K562 (cell line): ENCODE results near the gene EHMT2. TPM values are rescaled to one million over a fixed set of nuclear protein-coding genes. Genes with fewer than 3 reads are reported as not detected.

Experiments used
- ARNT ChIP-seq, 2 experiments: fragments of 450-650 bp; IDR thresholded peaks; 2 replicates each; pipeline ENCODE4 v1.6.1; 2016; ENCODE audit warnings: mild to moderate bottlenecking in 1 of 2
- BCOR ChIP-seq: fragments of 450-650 bp; IDR thresholded peaks from 2 replicates; pipeline ENCODE4 v1.6.1; 2016
- CUX1 ChIP-seq: fragments of 200-800 bp; sonication (Bioruptor generic); IDR thresholded peaks from 2 replicates; pipeline ENCODE4 v1.6.1; 2016; ENCODE audit warnings: missing genetic modification characterization, missing compliant biosample characterization
- ETV6 ChIP-seq, 3 experiments: fragments of 150-350 bp in 1 of 3; sonication (generic) in 1 of 3; formaldehyde crosslinking in 1 of 3; IDR thresholded peaks; 2 replicates each; pipeline versions ENCODE4 v1.6.1 to v1.8.0; 2014 to 2022; ENCODE audit warnings: borderline replicate concordance in 2 of 3, low read depth in 2 of 3, antibody characterized with exemption in 1 of 3, low read length in 1 of 3, mild to moderate bottlenecking in 1 of 3, missing genetic modification reagents in 1 of 3
- PCBP1 ChIP-seq: fragments of 200-400 bp; formaldehyde crosslinking; IDR thresholded peaks from 2 replicates; pipeline ENCODE4 v1.6.1; 2018; ENCODE audit warnings: mild to moderate bottlenecking, low read depth, low read length; ENCODE audit not compliant: poor library complexity, severe bottlenecking
- POLR3G ChIP-seq: IDR thresholded peaks from 2 replicates; pipeline ENCODE4 v1.6.1; 2011; ENCODE audit not compliant: insufficient read length, insufficient replicate concordance; ENCODE audit errors: extremely low read depth
- RB1 ChIP-seq: fragments of 450-650 bp; IDR thresholded peaks from 2 replicates; pipeline ENCODE4 v1.6.1; 2017; ENCODE audit warnings: low read depth, mild to moderate bottlenecking
- STAT5A ChIP-seq: IDR thresholded peaks from 2 replicates; pipeline ENCODE4 v1.6.1; 2012; ENCODE audit warnings: low read length, inconsistent platforms, borderline replicate concordance
- UBTF ChIP-seq, 2 experiments: IDR thresholded peaks; 2 replicates each; pipeline ENCODE4 v1.6.1; 2012; ENCODE audit warnings: improper control_type of control experiment in 2 of 2, low read depth in 2 of 2, low read length in 2 of 2, borderline replicate concordance in 1 of 2
- polyA plus RNA-seq, 8 experiments: library from polyadenylated mRNA; depleted of rRNA in 4 of 8; stranded (reverse) in 5 of 8; unstranded in 3 of 8; fragments of >200 nt; fragmentation: Nextera tagmentation in 2 of 8; fragmentation: Illumina TruSeq in 1 of 8; extraction: Ambion mirVana in 2 of 8; extraction: Trizol in 1 of 8; gene quantifications; 2 replicates each; pipeline versions ENCODE4 v1.2.1 to v1.2.3, GENCODE V29; 2011 to 2014; ENCODE audit warnings: inconsistent platforms in 1 of 8, missing spikeins in 1 of 8
- total RNA-seq, 7 experiments: library from RNA; depleted of rRNA in 6 of 7; stranded (reverse); fragments of >200 nt in 6 of 7; fragmentation: Illumina TruSeq in 2 of 7; extraction: Trizol in 2 of 7; gene quantifications; 2 replicates each; pipeline versions ENCODE4 v1.2.1 to v1.2.3, GENCODE V29; 2011 to 2021; ENCODE audit warnings: low replicate concordance in 1 of 7
- TF ChIP-seq, protein P1 (sequence below): fragments of 250-450 bp; sonication (Bioruptor Pico); IDR thresholded peaks from 2 replicates; pipeline ENCODE4 v1.8.0; 2021; ENCODE audit warnings: borderline replicate concordance, mild to moderate bottlenecking, moderate library complexity; ENCODE audit not compliant: poor library complexity, severe bottlenecking
- TF ChIP-seq, protein P2 (sequence below): fragments of 450-650 bp; formaldehyde crosslinking; IDR thresholded peaks from 2 replicates; pipeline ENCODE4 v1.4.0; 2022; ENCODE audit warnings: missing genetic modification characterization

Gene EHMT2
- total and polyA plus RNA-seq, 9 of the 15 experiments (the other 6 are each of a cell fraction or from before 2014, with no cell fraction given), result 2.1 to 63.8 (median 38.5) TPM

GRCh38 chr6:31901953-31902643 lies 4.6 kb upstream of the EHMT2 start, which contains the start of gene ZBTB12 (continued):
- TF ChIP-seq BCOR (no peak), POLR3G (no peak), PCBP1 (peak; percentile 79), RB1 (peak; percentile 89; the same call in 1 of the 2 replicates), CUX1 (CRISPR knock-in tag) (no peak), STAT5A (peak; percentile 20; the same call in 1 of the 2 replicates), ARNT (IDR thresholded peaks at IDR 0.05) (no peak), UBTF (IDR thresholded peaks at IDR 0.05; ENCODE audit: borderline replicate concordance in 1 of 2, low read depth in 2 of 2, low read length in 2 of 2) (no peak), ETV6 (IDR thresholded peaks at IDR 0.05; ENCODE audit: borderline replicate concordance in 1 of 2, low read depth in 2 of 2, low read length in 1 of 2) (peak in 1 of 2 experiments; percentile 72; a peak in 1 of 4 replicates), ETV6 (CRISPR knock-in tag; IDR thresholded peaks at IDR 0.05; ENCODE audit: borderline replicate concordance) (no peak)
- TF ChIP-seq, protein P1, sequence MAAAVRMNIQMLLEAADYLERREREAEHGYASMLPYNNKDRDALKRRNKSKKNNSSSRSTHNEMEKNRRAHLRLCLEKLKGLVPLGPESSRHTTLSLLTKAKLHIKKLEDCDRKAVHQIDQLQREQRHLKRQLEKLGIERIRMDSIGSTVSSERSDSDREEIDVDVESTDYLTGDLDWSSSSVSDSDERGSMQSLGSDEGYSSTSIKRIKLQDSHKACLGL (CRISPR knock-in tag), result no peak
- TF ChIP-seq, protein P2, sequence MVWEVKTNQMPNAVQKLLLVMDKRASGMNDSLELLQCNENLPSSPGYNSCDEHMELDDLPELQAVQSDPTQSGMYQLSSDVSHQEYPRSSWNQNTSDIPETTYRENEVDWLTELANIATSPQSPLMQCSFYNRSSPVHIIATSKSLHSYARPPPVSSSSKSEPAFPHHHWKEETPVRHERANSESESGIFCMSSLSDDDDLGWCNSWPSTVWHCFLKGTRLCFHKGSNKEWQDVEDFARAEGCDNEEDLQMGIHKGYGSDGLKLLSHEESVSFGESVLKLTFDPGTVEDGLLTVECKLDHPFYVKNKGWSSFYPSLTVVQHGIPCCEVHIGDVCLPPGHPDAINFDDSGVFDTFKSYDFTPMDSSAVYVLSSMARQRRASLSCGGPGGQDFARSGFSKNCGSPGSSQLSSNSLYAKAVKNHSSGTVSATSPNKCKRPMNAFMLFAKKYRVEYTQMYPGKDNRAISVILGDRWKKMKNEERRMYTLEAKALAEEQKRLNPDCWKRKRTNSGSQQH (CRISPR knock-in tag), result no peak
